GM12878 (cell line): ENCODE results near the gene ZNF592. TPM values are rescaled to one million over a fixed set of nuclear protein-coding genes. Genes with fewer than 3 reads are reported as not detected.

Experiments
- BCLAF1 ChIP-seq: fragments of 450-650 bp; IDR thresholded peaks from 2 replicates; pipeline ENCODE4 v1.6.1; 2017; ENCODE audit warnings: antibody characterized with exemption, mild to moderate bottlenecking, moderate library complexity
- CHD4 ChIP-seq: fragments of 200-600 bp; sonication (generic); IDR thresholded peaks from 2 replicates; pipeline ENCODE4 v1.6.1; 2016; ENCODE audit warnings: mild to moderate bottlenecking
- CUX1 ChIP-seq: IDR thresholded peaks from 2 replicates; pipeline ENCODE4 v1.6.1; 2012; ENCODE audit warnings: improper control_type of control experiment, low read depth, low read length; ENCODE audit not compliant: insufficient replicate concordance
- HCFC1 ChIP-seq: fragments of 150-350 bp; IDR thresholded peaks from 2 replicates; pipeline ENCODE4 v1.6.1; 2014; ENCODE audit warnings: low read length
- NR2C1 ChIP-seq: fragments of 450-650 bp; IDR thresholded peaks from 2 replicates; pipeline ENCODE4 v1.6.1; 2017; ENCODE audit warnings: antibody characterized with exemption, mild to moderate bottlenecking, moderate library complexity
- PAX5 ChIP-seq: IDR thresholded peaks from 2 replicates; pipeline ENCODE4 v1.6.1; 2011; ENCODE audit warnings: low read depth, low read length, borderline replicate concordance
- SREBF2 ChIP-seq: IDR thresholded peaks from 2 replicates; pipeline ENCODE4 v1.6.1; 2012; ENCODE audit warnings: mild to moderate bottlenecking, low read length
- SRF ChIP-seq, 2 experiments: IDR thresholded peaks; 2 replicates each; pipeline ENCODE4 v1.6.1; 2011; ENCODE audit warnings: low read depth in 2 of 2, low read length in 2 of 2, mild to moderate bottlenecking in 1 of 2, moderate library complexity in 1 of 2
- TBL1XR1 ChIP-seq: IDR thresholded peaks from 2 replicates; pipeline ENCODE4 v1.6.1; 2012; ENCODE audit warnings: low read depth, low read length, improper control_type of control experiment
- TCF3 ChIP-seq: IDR thresholded peaks from 2 replicates; pipeline ENCODE4 v1.6.1; 2012; ENCODE audit warnings: low read depth, mild to moderate bottlenecking, low read length, borderline replicate concordance; ENCODE audit not compliant: insufficient read depth
- polyA plus RNA-seq, 11 experiments: library from polyadenylated mRNA; depleted of rRNA in 4 of 11; unstranded in 6 of 11; stranded (reverse) in 5 of 11; fragments of >200 nt; fragmentation: Nextera tagmentation in 4 of 11; fragmentation: Illumina TruSeq in 1 of 11; extraction: Ambion mirVana in 4 of 11; extraction: Trizol in 1 of 11; gene quantifications; 1 replicate in 1 of 11; 2 replicates in 10 of 11; pipeline versions ENCODE4 v1.2.1 to v1.2.3, GENCODE V29; 2011 to 2016; ENCODE audit warnings: inconsistent platforms in 2 of 11, missing spikeins in 2 of 11, low read depth in 1 of 11
- total RNA-seq, 4 experiments: library from RNA; depleted of rRNA in 3 of 4; stranded (reverse); fragments of >200 nt in 3 of 4; fragmentation: Illumina TruSeq in 1 of 4; extraction: Trizol in 1 of 4; gene quantifications; 2 replicates each; pipeline versions ENCODE4 v1.2.1 to v1.2.3, GENCODE V29; 2013 to 2021
- TF ChIP-seq, protein P1 (sequence below): fragments of 450-650 bp; formaldehyde crosslinking; IDR thresholded peaks from 2 replicates; pipeline ENCODE4 v1.4.0; 2020; ENCODE audit warnings: mild to moderate bottlenecking, moderate library complexity
- TF ChIP-seq, protein P2 (sequence below): IDR thresholded peaks from 2 replicates; pipeline ENCODE4 v1.6.1; 2011; ENCODE audit warnings: low read depth, mild to moderate bottlenecking, low read length, moderate library complexity, borderline replicate concordance; ENCODE audit errors: extremely low read depth
- TF ChIP-seq, protein P3 (sequence below): IDR thresholded peaks from 2 replicates; pipeline ENCODE4 v1.6.1; 2011; ENCODE audit warnings: mild to moderate bottlenecking, low read depth, low read length, moderate library complexity; ENCODE audit not compliant: insufficient replicate concordance

ZNF592 gene
- total and polyA plus RNA-seq, 10 of the 15 experiments (the other 5 are each of a cell fraction or from before 2014, with no cell fraction given) = 0.95 to 23.7 (median 8.6) TPM

- TF ChIP-seq, protein P1, sequence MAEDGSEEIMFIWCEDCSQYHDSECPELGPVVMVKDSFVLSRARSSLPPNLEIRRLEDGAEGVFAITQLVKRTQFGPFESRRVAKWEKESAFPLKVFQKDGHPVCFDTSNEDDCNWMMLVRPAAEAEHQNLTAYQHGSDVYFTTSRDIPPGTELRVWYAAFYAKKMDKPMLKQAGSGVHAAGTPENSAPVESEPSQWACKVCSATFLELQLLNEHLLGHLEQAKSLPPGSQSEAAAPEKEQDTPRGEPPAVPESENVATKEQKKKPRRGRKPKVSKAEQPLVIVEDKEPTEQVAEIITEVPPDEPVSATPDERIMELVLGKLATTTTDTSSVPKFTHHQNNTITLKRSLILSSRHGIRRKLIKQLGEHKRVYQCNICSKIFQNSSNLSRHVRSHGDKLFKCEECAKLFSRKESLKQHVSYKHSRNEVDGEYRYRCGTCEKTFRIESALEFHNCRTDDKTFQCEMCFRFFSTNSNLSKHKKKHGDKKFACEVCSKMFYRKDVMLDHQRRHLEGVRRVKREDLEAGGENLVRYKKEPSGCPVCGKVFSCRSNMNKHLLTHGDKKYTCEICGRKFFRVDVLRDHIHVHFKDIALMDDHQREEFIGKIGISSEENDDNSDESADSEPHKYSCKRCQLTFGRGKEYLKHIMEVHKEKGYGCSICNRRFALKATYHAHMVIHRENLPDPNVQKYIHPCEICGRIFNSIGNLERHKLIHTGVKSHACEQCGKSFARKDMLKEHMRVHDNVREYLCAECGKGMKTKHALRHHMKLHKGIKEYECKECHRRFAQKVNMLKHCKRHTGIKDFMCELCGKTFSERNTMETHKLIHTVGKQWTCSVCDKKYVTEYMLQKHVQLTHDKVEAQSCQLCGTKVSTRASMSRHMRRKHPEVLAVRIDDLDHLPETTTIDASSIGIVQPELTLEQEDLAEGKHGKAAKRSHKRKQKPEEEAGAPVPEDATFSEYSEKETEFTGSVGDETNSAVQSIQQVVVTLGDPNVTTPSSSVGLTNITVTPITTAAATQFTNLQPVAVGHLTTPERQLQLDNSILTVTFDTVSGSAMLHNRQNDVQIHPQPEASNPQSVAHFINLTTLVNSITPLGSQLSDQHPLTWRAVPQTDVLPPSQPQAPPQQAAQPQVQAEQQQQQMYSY (CRISPR knock-in tag) = no peak
- TF ChIP-seq NR2C1 = no peak
- TF ChIP-seq CUX1 = no peak
- TF ChIP-seq HCFC1 = no peak
- TF ChIP-seq, protein P2, sequence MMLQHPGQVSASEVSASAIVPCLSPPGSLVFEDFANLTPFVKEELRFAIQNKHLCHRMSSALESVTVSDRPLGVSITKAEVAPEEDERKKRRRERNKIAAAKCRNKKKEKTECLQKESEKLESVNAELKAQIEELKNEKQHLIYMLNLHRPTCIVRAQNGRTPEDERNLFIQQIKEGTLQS = no peak
- no peak for TF ChIP-seq TBL1XR1
- TF ChIP-seq SREBF2 = no peak
- TF ChIP-seq SRF (IDR thresholded peaks at IDR 0.05; ENCODE audit: low read depth in 2 of 2, low read length in 2 of 2) = no peak
- peak; percentile 19; the same call in 1 of the 2 replicates for TF ChIP-seq PAX5
- 0 out of 2 replicates have a peak, but pooled peaks have one; percentile 25 for TF ChIP-seq CHD4
- TF ChIP-seq, protein P3, sequence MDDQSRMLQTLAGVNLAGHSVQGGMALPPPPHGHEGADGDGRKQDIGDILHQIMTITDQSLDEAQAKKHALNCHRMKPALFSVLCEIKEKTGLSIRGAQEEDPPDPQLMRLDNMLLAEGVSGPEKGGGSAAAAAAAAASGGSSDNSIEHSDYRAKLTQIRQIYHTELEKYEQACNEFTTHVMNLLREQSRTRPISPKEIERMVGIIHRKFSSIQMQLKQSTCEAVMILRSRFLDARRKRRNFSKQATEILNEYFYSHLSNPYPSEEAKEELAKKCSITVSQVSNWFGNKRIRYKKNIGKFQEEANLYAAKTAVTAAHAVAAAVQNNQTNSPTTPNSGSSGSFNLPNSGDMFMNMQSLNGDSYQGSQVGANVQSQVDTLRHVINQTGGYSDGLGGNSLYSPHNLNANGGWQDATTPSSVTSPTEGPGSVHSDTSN = peak; percentile 17
- no peak for TF ChIP-seq BCLAF1
- TF ChIP-seq TCF3 = peak; percentile 86; the same call in 1 of the 2 replicates
These were observed 12.0 kb upstream of the ZNF592 start (continued) for GRCh38 chr15:84736375-84736774.
